Measurements from ENCODE around the gene KIF1A.

KIF1A gene

GRCh38 chr2:240819858-240820606 is at the start of gene KIF1A:
Gene KIF1A (minus strand): TSS chr2:240820219. CDS start chr2:240797752, 22,467 bp downstream.
- Histone ChIP-seq H3K4me1 (ENCODE audit: control insufficient read depth, insufficient read depth, low read length, unreplicated experiment) (no peaks in the 10 kb centered on the region), H3K4me3 (ENCODE audit: low read depth, low read length) (peak within 1 kb of the TSS; percentile 33; the same call in 1 of the 2 replicates), H3K36me3 (ENCODE audit: insufficient read depth, low read length) (no peaks in the 10 kb centered on the region), H3K79me2 (ENCODE audit: control insufficient read depth, insufficient read depth, low read length, unreplicated experiment) (no peaks in the 10 kb centered on the region), H3K27ac (ENCODE audit: low read depth, low read length) (no peak within 1 kb of the TSS), H2AFZ (ENCODE audit: low read length, unreplicated experiment) (no peak within 1 kb of the TSS), H3K27me3 (ENCODE audit: insufficient read depth, low read length) (peaks cover 69% of the 10 kb centered on the region)

- Histone ChIP-seq H3K79me2 (ENCODE audit: control insufficient read depth, insufficient read depth, low read length, unreplicated experiment) (no peaks in the 10 kb centered on the region), H2AFZ (ENCODE audit: low read length, unreplicated experiment) (no peak overlapping the region), H3K36me3 (ENCODE audit: insufficient read depth, low read length) (no peaks in the 10 kb centered on the region), H3K4me1 (ENCODE audit: control insufficient read depth, insufficient read depth, low read length, unreplicated experiment) (no peaks in the 10 kb centered on the region), H3K27me3 (ENCODE audit: insufficient read depth, low read length) (peaks cover 9% of the 10 kb centered on the region), H3K4me3 (ENCODE audit: low read depth, low read length) (no peak overlapping the region), H3K27ac (ENCODE audit: low read depth, low read length) (no peak overlapping the region)
Observed at GRCh38 chr2:240869109-240869955, 49.3 kb upstream of the KIF1A start.

GRCh38 chr2:240868286-240869108 is 48.5 kb upstream of the KIF1A start, which contains the start of gene AGXT:
Gene AGXT (plus strand): TSS chr2:240868824. CDS start chr2:240868866, 42 bp downstream.
- Histone ChIP-seq H3K79me2 (ENCODE audit: control insufficient read depth, insufficient read depth, low read length, unreplicated experiment) (no peaks in the 10 kb centered on the region), H3K27ac (ENCODE audit: low read depth, low read length) (no peak within 1 kb of the TSS), H2AFZ (ENCODE audit: low read length, unreplicated experiment) (no peak within 1 kb of the TSS), H3K4me1 (ENCODE audit: control insufficient read depth, insufficient read depth, low read length, unreplicated experiment) (no peaks in the 10 kb centered on the region), H3K27me3 (ENCODE audit: insufficient read depth, low read length) (peaks cover 15% of the 10 kb centered on the region), H3K4me3 (ENCODE audit: low read depth, low read length) (no peak within 1 kb of the TSS), H3K36me3 (ENCODE audit: insufficient read depth, low read length) (no peaks in the 10 kb centered on the region)

GRCh38 chr2:240865391-240865790 is 45.4 kb upstream of the KIF1A start:
- H2AFZ ChIP-seq (ENCODE audit: low read length, unreplicated experiment): no peak overlapping the region
- no peaks in the 10 kb centered on the region for H3K4me1 ChIP-seq (ENCODE audit: control insufficient read depth, insufficient read depth, low read length, unreplicated experiment)
- H3K27me3 ChIP-seq (ENCODE audit: insufficient read depth, low read length): peaks cover 20% of the 10 kb centered on the region
- H3K27ac ChIP-seq (ENCODE audit: low read depth, low read length): no peak overlapping the region
- H3K36me3 ChIP-seq (ENCODE audit: insufficient read depth, low read length): no peaks in the 10 kb centered on the region
- H3K79me2 ChIP-seq (ENCODE audit: control insufficient read depth, insufficient read depth, low read length, unreplicated experiment): no peaks in the 10 kb centered on the region
- H3K4me3 ChIP-seq (ENCODE audit: low read depth, low read length): no peak overlapping the region

GRCh38 chr2:240864475-240864874 is 44.5 kb upstream of the KIF1A start:
- H3K4me3 ChIP-seq (ENCODE audit: low read depth, low read length): no peak overlapping the region
- no peak overlapping the region for H2AFZ ChIP-seq (ENCODE audit: low read length, unreplicated experiment)
- no peak overlapping the region for H3K27ac ChIP-seq (ENCODE audit: low read depth, low read length)
- peaks cover 20% of the 10 kb centered on the region for H3K27me3 ChIP-seq (ENCODE audit: insufficient read depth, low read length)
- H3K79me2 ChIP-seq (ENCODE audit: control insufficient read depth, insufficient read depth, low read length, unreplicated experiment): no peaks in the 10 kb centered on the region
- no peaks in the 10 kb centered on the region for H3K36me3 ChIP-seq (ENCODE audit: insufficient read depth, low read length)
- H3K4me1 ChIP-seq (ENCODE audit: control insufficient read depth, insufficient read depth, low read length, unreplicated experiment): no peaks in the 10 kb centered on the region

- peaks cover 17% of the 10 kb centered on the region for H3K27me3 ChIP-seq (ENCODE audit: insufficient read depth, low read length)
- no peaks in the 10 kb centered on the region for H3K79me2 ChIP-seq (ENCODE audit: control insufficient read depth, insufficient read depth, low read length, unreplicated experiment)
- H3K4me1 ChIP-seq (ENCODE audit: control insufficient read depth, insufficient read depth, low read length, unreplicated experiment): no peaks in the 10 kb centered on the region
- H3K36me3 ChIP-seq (ENCODE audit: insufficient read depth, low read length): no peaks in the 10 kb centered on the region
- no peak overlapping the region for H2AFZ ChIP-seq (ENCODE audit: low read length, unreplicated experiment)
- no peak overlapping the region for H3K27ac ChIP-seq (ENCODE audit: low read depth, low read length)
- no peak overlapping the region for H3K4me3 ChIP-seq (ENCODE audit: low read depth, low read length)
Observed at GRCh38 chr2:240861547-240861946, 41.5 kb upstream of the KIF1A start.

- Histone ChIP-seq H3K27me3 (ENCODE audit: insufficient read depth, low read length) (peaks cover 9% of the 10 kb centered on the region; the same call in 1 of the 2 replicates), H3K36me3 (ENCODE audit: insufficient read depth, low read length) (no peaks in the 10 kb centered on the region), H3K4me1 (ENCODE audit: control insufficient read depth, insufficient read depth, low read length, unreplicated experiment) (no peaks in the 10 kb centered on the region), H3K79me2 (ENCODE audit: control insufficient read depth, insufficient read depth, low read length, unreplicated experiment) (no peaks in the 10 kb centered on the region), H3K4me3 (ENCODE audit: low read depth, low read length) (no peak overlapping the region), H3K27ac (ENCODE audit: low read depth, low read length) (no peak overlapping the region), H2AFZ (ENCODE audit: low read length, unreplicated experiment) (no peak overlapping the region)
Observed at GRCh38 chr2:240858871-240859270, 38.9 kb upstream of the KIF1A start.

GRCh38 chr2:240858321-240858720 is 38.3 kb upstream of the KIF1A start:
- Histone ChIP-seq H3K36me3 (ENCODE audit: insufficient read depth, low read length) (no peaks in the 10 kb centered on the region), H3K27me3 (ENCODE audit: insufficient read depth, low read length) (peaks cover 3% of the 10 kb centered on the region; the same call in 1 of the 2 replicates), H2AFZ (ENCODE audit: low read length, unreplicated experiment) (no peak overlapping the region), H3K79me2 (ENCODE audit: control insufficient read depth, insufficient read depth, low read length, unreplicated experiment) (no peaks in the 10 kb centered on the region), H3K27ac (ENCODE audit: low read depth, low read length) (no peak overlapping the region), H3K4me3 (ENCODE audit: low read depth, low read length) (no peak overlapping the region), H3K4me1 (ENCODE audit: control insufficient read depth, insufficient read depth, low read length, unreplicated experiment) (no peaks in the 10 kb centered on the region)

GRCh38 chr2:240857039-240858008 is 37.3 kb upstream of the KIF1A start:
- no peak overlapping the region for H2AFZ ChIP-seq (ENCODE audit: low read length, unreplicated experiment)
- H3K79me2 ChIP-seq (ENCODE audit: control insufficient read depth, insufficient read depth, low read length, unreplicated experiment): no peaks in the 10 kb centered on the region
- H3K27me3 ChIP-seq (ENCODE audit: insufficient read depth, low read length): no peaks in the 10 kb centered on the region
- H3K27ac ChIP-seq (ENCODE audit: low read depth, low read length): no peak overlapping the region
- H3K4me1 ChIP-seq (ENCODE audit: control insufficient read depth, insufficient read depth, low read length, unreplicated experiment): no peaks in the 10 kb centered on the region
- no peak overlapping the region for H3K4me3 ChIP-seq (ENCODE audit: low read depth, low read length)
- H3K36me3 ChIP-seq (ENCODE audit: insufficient read depth, low read length): no peaks in the 10 kb centered on the region

All from ACC112 (cell line).